HG02870 (cell line): ENCODE results near the gene GJC1.
"Not testable (repeated sequence)": the region's sequence is repeated elsewhere in the genome, so short reads cannot be mapped to it uniquely, and the experiment has no call there.

Source experiments
- ATAC-seq: cut with Tn5 transposase; IDR thresholded peaks from one replicate; pipeline ENCODE4 v1.9.1; 2021; ENCODE audit warnings: mild to moderate bottlenecking, moderate library complexity; ENCODE audit not compliant: unreplicated experiment

The GJC1 gene

GRCh38 chr17:44763170-44763569 is 66.9 kb downstream of the GJC1 start:
- no peak for ATAC-seq

DNA sequence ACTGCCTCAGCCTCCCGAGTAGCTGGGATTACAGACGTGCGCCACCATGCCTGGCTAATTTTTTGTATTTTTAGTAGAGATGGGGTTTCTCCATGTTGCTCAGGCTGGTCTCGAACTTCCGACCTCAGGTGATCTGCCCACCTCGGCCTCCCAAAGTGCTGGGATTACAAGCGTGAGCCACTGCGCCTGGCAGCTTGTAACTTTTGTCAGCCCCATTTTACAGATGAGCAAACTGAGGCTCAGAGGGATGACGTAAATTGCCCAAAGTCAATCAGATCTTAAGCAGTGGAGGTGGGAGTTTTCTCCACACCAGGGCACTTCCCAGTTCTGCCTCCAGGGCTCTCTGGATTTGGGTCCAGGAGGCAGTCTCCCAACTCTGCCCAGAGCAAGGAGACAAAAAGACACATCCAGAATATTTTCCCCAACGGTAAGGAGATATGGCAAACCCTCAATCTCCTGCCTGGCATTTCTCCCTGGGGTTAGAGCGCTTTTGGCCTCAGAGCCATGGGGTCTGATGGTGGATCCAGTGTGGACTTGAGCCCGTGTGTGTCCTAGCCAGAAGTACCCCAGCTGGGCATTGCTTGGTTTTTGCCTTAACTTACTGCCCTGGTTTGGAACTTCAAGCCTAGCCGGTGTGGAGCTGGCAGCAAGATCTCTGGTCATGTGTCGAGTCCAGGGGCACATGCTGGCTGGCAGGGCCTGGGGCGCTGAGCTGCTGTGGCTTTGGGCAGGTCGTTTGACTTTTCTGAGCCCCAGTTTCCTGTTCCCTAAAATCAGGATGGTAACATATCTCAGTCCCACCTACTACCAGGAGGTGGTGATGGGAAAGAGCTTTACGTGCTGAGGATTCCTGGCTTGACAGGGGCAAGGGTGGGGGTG is 67.9 kb downstream of the GJC1 start:
- ATAC-seq, result no peak

DNA sequence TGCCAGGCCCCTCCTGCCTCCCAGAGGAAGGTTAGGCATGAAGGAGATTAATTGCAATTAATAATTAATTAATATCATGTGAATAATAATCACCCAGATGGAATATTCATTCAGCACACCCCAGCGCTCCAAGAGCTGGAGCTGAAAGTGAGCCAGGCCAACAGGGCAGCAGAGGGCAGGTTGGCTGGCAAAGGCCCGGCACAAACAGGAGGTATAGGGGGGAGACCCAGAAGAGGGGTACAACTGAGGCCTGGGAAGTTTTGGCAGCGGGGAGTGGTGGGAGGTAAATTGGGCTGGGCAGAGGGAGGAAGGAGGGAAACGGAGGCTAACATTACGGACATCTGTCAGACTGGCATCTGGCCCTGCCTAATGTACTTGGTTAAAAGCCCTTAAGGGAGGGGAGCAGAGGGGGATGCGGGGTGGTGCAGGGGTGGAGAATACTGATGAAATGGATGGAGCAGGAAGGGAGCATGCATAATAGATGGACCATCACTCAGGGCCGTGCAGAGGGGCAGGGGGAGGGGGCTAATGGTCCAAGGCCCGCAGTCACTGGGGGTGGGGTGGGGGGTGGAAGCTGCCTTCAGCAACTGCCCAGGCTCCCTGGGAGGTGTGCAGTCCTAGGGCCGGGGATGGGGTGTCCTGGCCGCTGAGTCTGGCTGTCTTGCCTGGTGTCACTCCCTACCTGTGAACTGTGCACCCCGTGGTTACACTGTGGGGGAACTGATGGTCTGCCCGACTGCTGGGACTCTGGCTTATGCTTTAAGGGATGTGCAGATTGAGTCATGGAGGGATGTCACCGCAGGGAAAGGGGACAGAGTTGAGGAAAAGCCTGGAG is 69.4 kb downstream of the GJC1 start:
- ATAC-seq, result no peak

GRCh38 chr17:44759916-44760243 is 70.2 kb downstream of the GJC1 start:
- ATAC-seq, result no peak

DNA sequence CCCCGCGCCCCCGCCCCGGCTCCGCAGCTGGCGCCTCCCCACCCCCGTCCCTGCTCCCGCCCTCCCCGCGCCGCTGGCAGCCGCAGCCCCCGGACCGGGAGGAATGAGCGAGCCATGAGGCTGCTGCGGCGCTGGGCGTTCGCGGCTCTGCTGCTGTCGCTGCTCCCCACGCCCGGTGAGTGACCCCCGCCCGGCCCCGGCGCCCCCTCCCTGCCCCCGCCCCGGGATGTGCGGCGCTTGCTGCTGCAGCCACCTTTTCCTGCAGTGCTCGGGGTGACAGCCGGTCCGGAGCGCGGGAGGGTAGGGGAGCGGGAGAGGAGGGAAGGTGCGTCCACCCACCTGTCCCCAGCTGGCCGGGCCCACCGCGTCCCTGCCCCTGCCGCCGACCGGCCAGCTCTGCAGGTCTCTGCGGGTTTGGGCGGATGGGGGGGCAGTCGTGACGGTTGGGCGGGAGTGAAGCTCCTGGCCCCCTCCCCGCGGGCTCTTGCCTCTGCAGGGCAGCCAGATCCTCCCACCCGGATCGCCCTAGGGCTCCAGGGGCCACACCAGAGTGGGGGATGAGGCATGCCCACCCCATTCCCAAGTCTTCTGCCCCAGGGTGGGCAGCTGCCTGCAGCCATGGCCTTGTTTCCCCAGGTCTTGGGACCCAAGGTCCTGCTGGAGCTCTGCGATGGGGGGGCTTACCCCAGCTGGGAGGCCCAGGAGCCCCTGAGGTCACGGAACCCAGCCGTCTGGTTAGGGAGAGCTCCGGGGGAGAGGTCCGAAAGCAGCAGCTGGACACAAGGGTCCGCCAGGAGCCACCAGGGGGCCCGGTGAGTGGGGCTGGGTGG is 70.8 kb downstream of the GJC1 start:
- ATAC-seq, result no peak

GRCh38 chr17:44758414-44759085 is 71.5 kb downstream of the GJC1 start, which contains the start of gene ADAM11:
ADAM11 (plus strand) TSS chr17:44758988; CDS start chr17:44759200, 212 bp downstream.
- no peak for ATAC-seq

DNA sequence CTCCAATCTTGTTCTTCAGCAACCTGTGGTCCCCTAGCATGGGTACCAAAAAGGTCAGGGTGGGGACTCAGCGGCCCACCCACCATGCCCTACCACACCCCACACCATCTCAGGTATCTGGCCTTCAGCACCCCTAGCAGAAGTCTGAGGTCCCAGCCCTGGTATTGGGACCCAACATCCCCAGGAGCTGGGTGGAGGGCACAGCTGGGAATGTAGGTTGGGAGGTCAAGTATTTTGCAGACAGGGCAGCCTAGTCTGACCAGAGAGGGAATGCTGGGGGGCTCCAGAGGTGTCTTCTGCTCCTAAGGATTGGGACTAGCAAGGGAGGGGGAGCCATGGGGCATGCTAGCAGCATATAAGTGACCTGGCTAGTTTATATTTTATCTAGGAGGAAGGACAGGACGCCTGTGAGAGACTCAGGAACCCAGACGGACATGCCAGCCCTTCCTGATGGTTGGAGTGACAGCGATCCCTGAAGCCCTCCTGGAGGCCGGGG is 72.1 kb downstream of the GJC1 start:
- ATAC-seq, result no peak

- ATAC-seq, result no peak
Observed at GRCh38 chr17:44757045-44757917, 72.8 kb downstream of the GJC1 start.

- not testable (repeated sequence) for ATAC-seq
Observed at GRCh38 chr17:44755180-44755579, 74.9 kb downstream of the GJC1 start.

- no peak for ATAC-seq
Observed at GRCh38 chr17:44754276-44754675, 75.8 kb downstream of the GJC1 start.

GRCh38 chr17:44752953-44753861 is 76.9 kb downstream of the GJC1 start:
- ATAC-seq, result no peak

DNA sequence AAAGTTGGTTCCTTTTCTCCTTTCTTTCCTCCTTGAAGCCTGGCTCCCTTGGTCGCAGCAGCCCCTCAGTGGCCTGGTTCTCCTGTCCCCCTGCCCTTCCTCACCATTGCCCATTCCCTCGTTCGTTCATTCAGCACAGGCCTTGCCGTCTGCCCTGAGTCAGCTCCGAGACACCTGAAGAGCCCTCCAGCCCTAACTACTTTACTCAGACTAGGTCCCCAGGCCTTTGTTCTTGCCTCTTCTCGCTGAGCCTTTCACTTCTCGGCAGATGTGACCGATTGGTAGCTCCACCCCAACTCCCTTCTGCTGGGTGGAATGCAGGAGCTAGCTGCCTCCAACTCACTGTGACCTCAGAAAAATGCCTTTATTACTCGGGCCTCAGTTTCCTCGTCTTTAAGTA is 78.3 kb downstream of the GJC1 start:
- ATAC-seq, result no peak

DNA sequence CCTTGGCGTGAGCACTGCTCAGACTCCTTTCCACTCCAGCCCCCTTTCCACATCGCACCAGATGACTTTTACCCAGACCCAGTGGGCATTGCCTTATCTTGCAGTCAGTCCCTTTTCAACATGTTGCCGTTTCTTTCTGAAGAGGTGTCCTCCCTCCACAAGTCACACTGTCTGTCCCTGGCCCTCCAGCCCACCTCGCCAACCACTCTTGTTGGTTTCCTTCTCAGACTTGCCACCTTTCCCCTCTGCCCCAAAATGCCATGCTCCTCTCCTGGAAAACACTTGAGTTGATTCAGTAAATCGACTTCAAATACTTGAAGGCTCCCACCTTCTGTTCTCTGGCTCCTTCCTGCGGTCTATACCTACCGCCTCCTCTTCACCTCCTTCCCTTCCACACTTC is 78.8 kb downstream of the GJC1 start:
- no peak for ATAC-seq

GRCh38 chr17:44749980-44750318 is 80.1 kb downstream of the GJC1 start:
- no peak for ATAC-seq

GRCh38 chr17:44749076-44749979 is 80.8 kb downstream of the GJC1 start:
- ATAC-seq, result no peak
